Sigmoid colon (tissue), 7 donors: Measurements from ENCODE around the gene BHLHE41. TPM values are rescaled to one million over a fixed set of nuclear protein-coding genes. Genes with fewer than 3 reads are reported as not detected.

Experiments
- DNase-seq: peaks from one replicate; pipeline ENCODE4 v3.0.0-alpha.2; 2019
- H3K27ac ChIP-seq, 4 donors: fragments of 200-600 bp; sonication (generic); one replicate each; pipeline ENCODE4 v1.5.1; 2016 to 2019; ENCODE audit warnings: mild to moderate bottlenecking in 1 of 4
- H3K27me3 ChIP-seq, 3 donors: fragments of 200-600 bp; sonication (generic); one replicate each; pipeline ENCODE4 v1.5.1; 2019; ENCODE audit warnings: mild to moderate bottlenecking in 1 of 3
- H3K36me3 ChIP-seq, 4 donors: fragments of 200-600 bp; sonication (generic); one replicate each; pipeline ENCODE4 v1.5.1; 2016 to 2019
- H3K4me1 ChIP-seq, 4 donors: fragments of 200-600 bp; sonication (generic); one replicate each; pipeline ENCODE4 v1.5.1; 2017 to 2019
- H3K4me3 ChIP-seq, 4 donors: fragments of 200-600 bp; sonication (generic); one replicate each; pipeline ENCODE4 v1.5.1; 2017 to 2019; ENCODE audit warnings: mild to moderate bottlenecking in 2 of 4, moderate library complexity in 1 of 4
- H3K9me3 ChIP-seq, 4 donors: fragments of 200-600 bp in 3 of 4; sonication (generic) in 3 of 4; one replicate each; pipeline versions ENCODE4 v1.5.1 to v1.6.1; 2013 to 2019
- CTCF ChIP-seq, 4 experiments: fragments of 450-650 bp in 3 of 4; fragments of 200-600 bp in 1 of 4; IDR thresholded peaks; one replicate each; pipeline ENCODE4 v1.5.1; 2016 to 2019; ENCODE audit warnings: antibody characterized with exemption in 4 of 4, mild to moderate bottlenecking in 3 of 4, moderate library complexity in 2 of 4
- EP300 ChIP-seq, 4 donors: sonication (generic); formaldehyde crosslinking; IDR thresholded peaks; one replicate each; pipeline ENCODE4 v1.6.1; 2017; ENCODE audit warnings: antibody characterized with exemption in 4 of 4
- POLR2A ChIP-seq, 2 donors: fragments of 450-650 bp; IDR thresholded peaks; one replicate each; pipeline ENCODE4 v1.6.1; 2016; ENCODE audit warnings: antibody characterized with exemption in 2 of 2, mild to moderate bottlenecking in 2 of 2, moderate library complexity in 2 of 2
- POLR2AphosphoS5 ChIP-seq, 4 donors: sonication (generic); formaldehyde crosslinking; IDR thresholded peaks; one replicate each; pipeline ENCODE4 v1.6.1; 2017; ENCODE audit warnings: antibody characterized with exemption in 4 of 4
- WGBS, 2 donors: extraction: QIAGEN DNeasy Blood & Tissue Kit; methylation state at CpG; one replicate each; pipeline ENCODE4 v1.1.7; 2013; 5-methylcytosine and 5-hydroxymethylcytosine counted together
- intact Hi-C: fragments of 100-400 bp; cut with DNase I; formaldehyde crosslinking; loops from one replicate; pipeline ENCODE4 v1.15.1; 2023
- polyA plus RNA-seq, 3 donors: library from polyadenylated mRNA; stranded (reverse); fragments of 200-250 nt; gene quantifications; one replicate each; pipeline ENCODE4 v1.2.3, GENCODE V29; 2013
- total RNA-seq, 4 donors: library from RNA; depleted of rRNA; stranded (reverse); fragments of >200 nt; gene quantifications; one replicate each; pipeline ENCODE4 v1.1.0, GENCODE V29; 2016
- donor health status: healthy with polysubstance abuse.
- donor health status: Bipolar disorder and iron deficiency.
- donor health status: healthy.

BHLHE41 gene
- total and polyA plus RNA-seq, 7 donors, result 3.9 to 12.6 (median 6.2) TPM

GRCh38 chr12:26086936-26087335, 37.9 kb downstream of the BHLHE41 start:
- Histone ChIP-seq H3K4me1 (no peaks in the 10 kb centered on the region), H3K4me3 (no peak overlapping the region), H3K36me3 (no peaks in the 10 kb centered on the region), H3K9me3 (peaks cover 0 to 3% (median 0%) of the 10 kb centered on the region in 4 donors), H3K27ac (no peak overlapping the region), H3K27me3 (no peaks in the 10 kb centered on the region)
- DNase-seq, result no peak
- WGBS, 2 donors, result 92 to 93% methylated on average over 1 of the region's 1 CpG
- intact Hi-C loops, result no loop called here
- TF ChIP-seq CTCF (IDR thresholded peaks at IDR 0.05), result no peak
- TF ChIP-seq POLR2AphosphoS5 (IDR thresholded peaks at IDR 0.05), result no peak
- no peak for TF ChIP-seq POLR2A (IDR thresholded peaks at IDR 0.05)
- no peak for TF ChIP-seq EP300 (IDR thresholded peaks at IDR 0.05)

DNA sequence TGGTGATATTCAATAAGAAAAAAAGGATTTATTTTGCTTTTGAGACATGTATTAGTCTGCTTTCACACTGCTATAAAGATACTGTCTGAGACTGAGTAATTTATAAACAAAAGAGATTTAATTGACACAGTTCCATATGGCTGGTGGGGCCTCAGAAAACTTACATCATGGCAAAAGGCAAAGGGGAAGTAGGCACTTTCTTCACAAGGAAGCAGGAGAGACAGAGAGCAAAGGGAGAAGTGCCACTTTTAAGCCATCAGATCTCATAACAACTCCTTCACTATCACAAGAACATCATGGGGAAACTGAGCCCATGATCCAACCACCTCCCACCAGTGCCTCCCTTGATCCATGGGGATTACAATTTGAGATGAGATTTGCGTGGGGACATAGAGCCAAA, 43.9 kb downstream of the BHLHE41 start:
- no peaks in the 10 kb centered on the region for H3K36me3 ChIP-seq
- no peaks in the 10 kb centered on the region for H3K4me1 ChIP-seq
- H3K4me3 ChIP-seq, result no peak overlapping the region
- TF ChIP-seq CTCF (IDR thresholded peaks at IDR 0.05) (no peak), POLR2AphosphoS5 (IDR thresholded peaks at IDR 0.05) (no peak), EP300 (IDR thresholded peaks at IDR 0.05) (no peak), POLR2A (IDR thresholded peaks at IDR 0.05) (no peak)
- intact Hi-C loops, result no loop called here
- WGBS, 2 donors, result 92 to 100% methylated on average over 1 of the region's 1 CpG
- H3K9me3 ChIP-seq, result peaks cover 0 to 3% (median 0%) of the 10 kb centered on the region in 4 donors
- H3K27ac ChIP-seq, result no peak overlapping the region
- H3K27me3 ChIP-seq, result no peaks in the 10 kb centered on the region
- no peak for DNase-seq

DNA sequence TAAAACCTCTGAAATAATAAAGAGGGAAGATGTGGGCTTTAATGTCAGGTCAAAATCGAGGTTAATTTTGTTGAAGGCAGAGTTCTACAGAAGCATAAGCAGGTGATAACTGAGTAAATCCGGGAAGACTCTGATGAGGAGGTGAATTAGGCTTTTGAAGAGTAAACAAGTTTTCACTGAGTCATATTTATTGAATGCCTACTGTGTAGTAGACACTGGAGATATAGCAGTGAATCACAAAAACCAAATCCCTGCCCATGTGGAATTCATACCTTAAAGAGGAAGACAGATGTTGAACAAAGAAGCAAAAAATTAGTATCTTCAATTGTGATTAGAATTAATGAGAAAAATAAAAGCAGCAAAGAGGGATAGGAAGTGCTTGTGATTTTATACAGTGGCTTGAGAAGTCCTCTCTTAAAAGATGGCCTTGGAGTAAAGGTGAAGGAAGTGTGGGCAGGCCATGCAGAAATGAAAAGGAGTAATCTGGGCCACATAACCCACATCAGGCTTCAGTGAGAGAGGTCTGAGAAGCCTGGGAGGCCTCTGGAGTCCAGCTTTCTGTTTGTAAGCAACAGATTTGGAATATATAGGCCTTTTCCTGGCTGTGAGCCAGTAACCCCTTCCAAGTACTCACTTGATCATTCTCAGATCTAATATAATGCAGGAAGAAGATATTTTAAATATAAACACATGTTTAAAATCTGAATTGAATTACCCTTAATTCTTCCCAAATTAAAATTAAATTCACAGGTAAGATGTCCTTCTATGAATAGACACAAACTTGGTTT, 46.7 kb downstream of the BHLHE41 start:
- no peak overlapping the region for H3K27ac ChIP-seq
- WGBS, 2 donors, result 84 to 90% methylated on average over 2 of the region's 2 CpGs
- no peak overlapping the region for H3K4me3 ChIP-seq
- intact Hi-C loops, result no loop called here
- H3K36me3 ChIP-seq, result no peaks in the 10 kb centered on the region
- H3K9me3 ChIP-seq, result peaks cover 0 to 3% (median 0%) of the 10 kb centered on the region in 4 donors
- DNase-seq, result no peak
- no peaks in the 10 kb centered on the region for H3K27me3 ChIP-seq
- H3K4me1 ChIP-seq, result no peaks in the 10 kb centered on the region
- TF ChIP-seq POLR2A (IDR thresholded peaks at IDR 0.05) (no peak), EP300 (IDR thresholded peaks at IDR 0.05) (no peak), CTCF (IDR thresholded peaks at IDR 0.05) (no peak), POLR2AphosphoS5 (IDR thresholded peaks at IDR 0.05) (no peak)

Other genes with a start within 250 kb of the BHLHE41 start
- gene RASSF8, start 166.4 kb downstream of the BHLHE41 start, total RNA-seq, result 100 to 1,000 TPM in 1 of 4 donors, 10 to 100 TPM in 3; 74.0 to 109 (median 89.4) TPM
- gene RASSF8, start 166.4 kb downstream of the BHLHE41 start, polyA plus RNA-seq, result 1 to 10 TPM in 2 of 3 donors, under 1 TPM in 1; 0.92 to 6.0 (median 3.1) TPM
- gene SSPN, start 70.5 kb upstream of the BHLHE41 start, total RNA-seq, result 10 to 100 TPM; 30.3 to 54.0 (median 46.9) TPM
- 1 to 10 TPM; 3.2 to 6.6 (median 3.2) TPM for gene SSPN, start 70.5 kb upstream of the BHLHE41 start, polyA plus RNA-seq